22Rv1 (cell line): ENCODE measurements around the gene CCDC102A.

ENCODE experiments used
- ZFX ChIP-seq: fragments of 450-650 bp; IDR thresholded peaks from 2 replicates; pipeline ENCODE4 v1.6.1; 2017; ENCODE audit warnings: antibody characterized with exemption, borderline replicate concordance
- TF ChIP-seq, protein P1 (sequence below): fragments of 450-650 bp; IDR thresholded peaks from 2 replicates; pipeline ENCODE4 v1.5.1; 2017; ENCODE audit warnings: mild to moderate bottlenecking

DNA sequence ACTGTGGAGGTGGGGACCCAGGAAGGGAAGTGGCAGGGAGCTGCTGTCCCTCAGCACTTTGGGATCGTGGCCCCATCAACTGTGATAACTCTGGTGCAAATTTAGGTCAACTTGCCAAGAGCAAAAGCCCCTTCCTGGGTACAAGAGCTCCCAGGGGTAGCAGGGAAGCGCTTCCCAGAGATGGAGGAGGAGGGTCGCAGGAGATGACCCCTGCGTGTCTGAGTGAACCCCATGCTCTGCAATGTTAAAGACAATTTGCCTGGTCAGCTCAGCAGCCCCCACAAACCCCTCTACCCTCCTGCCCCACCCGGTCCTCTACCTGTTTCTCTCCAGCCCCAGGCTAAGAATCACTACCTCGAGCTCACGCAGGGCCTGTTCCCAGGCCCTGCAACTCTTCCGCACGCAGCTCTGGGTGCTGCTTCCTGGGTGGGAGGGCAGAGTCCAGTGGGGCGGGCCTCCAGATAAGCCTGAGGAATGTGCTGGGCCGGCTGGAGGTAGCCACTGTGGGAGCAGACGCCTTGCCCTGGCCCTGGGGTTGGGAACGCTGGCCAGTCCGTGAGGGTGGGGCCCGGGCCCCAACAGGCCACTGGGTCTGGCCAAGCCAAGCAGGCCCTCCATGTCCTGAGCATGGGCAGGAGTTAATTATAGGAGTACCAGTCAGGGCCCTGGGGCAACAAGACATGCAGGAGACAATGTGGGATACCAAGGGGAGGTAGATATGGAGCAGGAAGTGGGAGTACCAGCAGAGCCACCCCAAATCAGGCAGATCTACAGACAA, 56.2 kb downstream of the CCDC102A start:
- TF ChIP-seq, protein P1, sequence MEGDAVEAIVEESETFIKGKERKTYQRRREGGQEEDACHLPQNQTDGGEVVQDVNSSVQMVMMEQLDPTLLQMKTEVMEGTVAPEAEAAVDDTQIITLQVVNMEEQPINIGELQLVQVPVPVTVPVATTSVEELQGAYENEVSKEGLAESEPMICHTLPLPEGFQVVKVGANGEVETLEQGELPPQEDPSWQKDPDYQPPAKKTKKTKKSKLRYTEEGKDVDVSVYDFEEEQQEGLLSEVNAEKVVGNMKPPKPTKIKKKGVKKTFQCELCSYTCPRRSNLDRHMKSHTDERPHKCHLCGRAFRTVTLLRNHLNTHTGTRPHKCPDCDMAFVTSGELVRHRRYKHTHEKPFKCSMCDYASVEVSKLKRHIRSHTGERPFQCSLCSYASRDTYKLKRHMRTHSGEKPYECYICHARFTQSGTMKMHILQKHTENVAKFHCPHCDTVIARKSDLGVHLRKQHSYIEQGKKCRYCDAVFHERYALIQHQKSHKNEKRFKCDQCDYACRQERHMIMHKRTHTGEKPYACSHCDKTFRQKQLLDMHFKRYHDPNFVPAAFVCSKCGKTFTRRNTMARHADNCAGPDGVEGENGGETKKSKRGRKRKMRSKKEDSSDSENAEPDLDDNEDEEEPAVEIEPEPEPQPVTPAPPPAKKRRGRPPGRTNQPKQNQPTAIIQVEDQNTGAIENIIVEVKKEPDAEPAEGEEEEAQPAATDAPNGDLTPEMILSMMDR = no peak
- no peak for TF ChIP-seq ZFX
